Neural progenitor cell (in vitro differentiated cells): ENCODE data around the gene ZNF516.
A peak's percentile ranks its signal among the peaks of the same experiment; 100 is the strongest.

Experiments used
- EZH2 ChIP-seq: fragments of 200-600 bp; sonication (generic); IDR thresholded peaks from 2 replicates; pipeline ENCODE4 v1.6.1; 2017; ENCODE audit warnings: antibody characterized with exemption, mild to moderate bottlenecking, moderate library complexity
- EZH2phosphoT487 ChIP-seq: fragments of 200-600 bp; sonication (generic); IDR thresholded peaks from 2 replicates; pipeline ENCODE4 v1.6.1; 2017; ENCODE audit warnings: antibody characterized with exemption
- TF ChIP-seq, protein P1 (sequence below): fragments of 200-600 bp; sonication (generic); IDR thresholded peaks from 2 replicates; pipeline ENCODE4 v1.5.1; 2017; ENCODE audit warnings: antibody characterized with exemption, mild to moderate bottlenecking

GRCh38 chr18:76435316-76435989 lies 59.6 kb downstream of the ZNF516 start:
- TF ChIP-seq, protein P1, sequence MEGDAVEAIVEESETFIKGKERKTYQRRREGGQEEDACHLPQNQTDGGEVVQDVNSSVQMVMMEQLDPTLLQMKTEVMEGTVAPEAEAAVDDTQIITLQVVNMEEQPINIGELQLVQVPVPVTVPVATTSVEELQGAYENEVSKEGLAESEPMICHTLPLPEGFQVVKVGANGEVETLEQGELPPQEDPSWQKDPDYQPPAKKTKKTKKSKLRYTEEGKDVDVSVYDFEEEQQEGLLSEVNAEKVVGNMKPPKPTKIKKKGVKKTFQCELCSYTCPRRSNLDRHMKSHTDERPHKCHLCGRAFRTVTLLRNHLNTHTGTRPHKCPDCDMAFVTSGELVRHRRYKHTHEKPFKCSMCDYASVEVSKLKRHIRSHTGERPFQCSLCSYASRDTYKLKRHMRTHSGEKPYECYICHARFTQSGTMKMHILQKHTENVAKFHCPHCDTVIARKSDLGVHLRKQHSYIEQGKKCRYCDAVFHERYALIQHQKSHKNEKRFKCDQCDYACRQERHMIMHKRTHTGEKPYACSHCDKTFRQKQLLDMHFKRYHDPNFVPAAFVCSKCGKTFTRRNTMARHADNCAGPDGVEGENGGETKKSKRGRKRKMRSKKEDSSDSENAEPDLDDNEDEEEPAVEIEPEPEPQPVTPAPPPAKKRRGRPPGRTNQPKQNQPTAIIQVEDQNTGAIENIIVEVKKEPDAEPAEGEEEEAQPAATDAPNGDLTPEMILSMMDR: peak; percentile 41
- TF ChIP-seq EZH2 (no peak), EZH2phosphoT487 (no peak)
